Epithelial cell of proximal tubule (primary cell): ENCODE results near the gene KIAA1217. TPM values are rescaled to one million over a fixed set of nuclear protein-coding genes. Genes with fewer than 3 reads are reported as not detected.
A peak's percentile ranks its signal among the peaks of the same experiment; 100 is the strongest.

ENCODE experiments used
- DNase-seq: peaks from one replicate; pipeline ENCODE4 v3.0.0-alpha.2; 2011; ENCODE audit warnings: low read depth
- H3K4me3 ChIP-seq: 2 replicates; pipeline ENCODE4 v1.5.1; 2011; ENCODE audit warnings: low read depth, mild to moderate bottlenecking, low read length
- total RNA-seq: library from RNA; depleted of rRNA; stranded (reverse); fragments of >200 nt; gene quantifications from 2 replicates; pipeline ENCODE4 v1.2.3, GENCODE V29; 2015
- TF ChIP-seq, protein P1 (sequence below): conservative IDR thresholded peaks from 2 replicates; pipeline ENCODE4 v1.5.1; 2012; ENCODE audit warnings: low read depth, mild to moderate bottlenecking, low read length

KIAA1217 gene
- total RNA-seq, 1 donor from 2014 or later = 20.2 TPM

GRCh38 chr10:24569330-24569796 lies 360.4 kb downstream of the KIAA1217 start:
- no peak overlapping the region for H3K4me3 ChIP-seq
- TF ChIP-seq, protein P1, sequence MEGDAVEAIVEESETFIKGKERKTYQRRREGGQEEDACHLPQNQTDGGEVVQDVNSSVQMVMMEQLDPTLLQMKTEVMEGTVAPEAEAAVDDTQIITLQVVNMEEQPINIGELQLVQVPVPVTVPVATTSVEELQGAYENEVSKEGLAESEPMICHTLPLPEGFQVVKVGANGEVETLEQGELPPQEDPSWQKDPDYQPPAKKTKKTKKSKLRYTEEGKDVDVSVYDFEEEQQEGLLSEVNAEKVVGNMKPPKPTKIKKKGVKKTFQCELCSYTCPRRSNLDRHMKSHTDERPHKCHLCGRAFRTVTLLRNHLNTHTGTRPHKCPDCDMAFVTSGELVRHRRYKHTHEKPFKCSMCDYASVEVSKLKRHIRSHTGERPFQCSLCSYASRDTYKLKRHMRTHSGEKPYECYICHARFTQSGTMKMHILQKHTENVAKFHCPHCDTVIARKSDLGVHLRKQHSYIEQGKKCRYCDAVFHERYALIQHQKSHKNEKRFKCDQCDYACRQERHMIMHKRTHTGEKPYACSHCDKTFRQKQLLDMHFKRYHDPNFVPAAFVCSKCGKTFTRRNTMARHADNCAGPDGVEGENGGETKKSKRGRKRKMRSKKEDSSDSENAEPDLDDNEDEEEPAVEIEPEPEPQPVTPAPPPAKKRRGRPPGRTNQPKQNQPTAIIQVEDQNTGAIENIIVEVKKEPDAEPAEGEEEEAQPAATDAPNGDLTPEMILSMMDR = no peak
- no peak for DNase-seq

DNA sequence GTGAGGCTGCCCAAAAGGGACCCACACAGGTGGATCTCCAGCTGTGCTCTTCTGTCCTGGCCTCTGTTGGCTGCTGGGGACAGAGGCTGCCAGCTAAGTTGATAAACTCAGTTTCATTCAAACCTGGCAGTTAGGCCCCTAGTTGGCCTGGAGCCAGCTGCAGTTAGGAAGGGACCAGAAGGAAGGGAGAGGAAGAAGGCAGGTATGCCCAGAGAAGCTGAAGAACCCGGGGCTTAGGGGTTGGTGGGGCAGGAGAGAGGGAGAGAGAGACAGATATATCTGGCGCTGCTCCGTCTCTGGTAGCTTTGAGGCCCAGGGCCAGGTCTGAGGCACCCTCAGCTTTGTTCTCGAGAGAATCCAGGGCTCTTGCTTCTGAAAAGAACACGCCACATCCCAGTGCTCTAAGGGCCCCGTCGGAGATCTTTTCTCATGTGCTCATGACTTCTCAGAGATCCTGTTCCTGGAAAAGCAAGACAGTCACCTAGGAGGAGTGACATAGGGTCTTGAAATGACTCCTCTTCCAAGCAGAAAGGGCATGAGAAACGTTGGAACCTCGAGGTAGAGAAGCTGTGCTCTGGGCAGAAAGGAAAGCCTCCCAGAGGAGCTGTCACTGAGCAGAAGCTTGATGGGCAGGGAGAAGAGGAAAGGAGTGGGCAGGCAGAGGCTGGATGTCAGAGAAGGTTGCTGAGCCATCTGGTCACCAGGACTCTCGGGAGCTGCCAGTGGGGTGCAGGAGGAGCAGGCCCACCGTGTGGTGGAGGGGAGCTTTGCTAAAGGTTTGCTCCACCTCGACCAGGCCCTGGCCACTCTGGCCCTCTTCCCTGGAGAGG lies 361.1 kb downstream of the KIAA1217 start:
- no peak for DNase-seq
- TF ChIP-seq, protein P1 = no peak
- no peak overlapping the region for H3K4me3 ChIP-seq

DNA sequence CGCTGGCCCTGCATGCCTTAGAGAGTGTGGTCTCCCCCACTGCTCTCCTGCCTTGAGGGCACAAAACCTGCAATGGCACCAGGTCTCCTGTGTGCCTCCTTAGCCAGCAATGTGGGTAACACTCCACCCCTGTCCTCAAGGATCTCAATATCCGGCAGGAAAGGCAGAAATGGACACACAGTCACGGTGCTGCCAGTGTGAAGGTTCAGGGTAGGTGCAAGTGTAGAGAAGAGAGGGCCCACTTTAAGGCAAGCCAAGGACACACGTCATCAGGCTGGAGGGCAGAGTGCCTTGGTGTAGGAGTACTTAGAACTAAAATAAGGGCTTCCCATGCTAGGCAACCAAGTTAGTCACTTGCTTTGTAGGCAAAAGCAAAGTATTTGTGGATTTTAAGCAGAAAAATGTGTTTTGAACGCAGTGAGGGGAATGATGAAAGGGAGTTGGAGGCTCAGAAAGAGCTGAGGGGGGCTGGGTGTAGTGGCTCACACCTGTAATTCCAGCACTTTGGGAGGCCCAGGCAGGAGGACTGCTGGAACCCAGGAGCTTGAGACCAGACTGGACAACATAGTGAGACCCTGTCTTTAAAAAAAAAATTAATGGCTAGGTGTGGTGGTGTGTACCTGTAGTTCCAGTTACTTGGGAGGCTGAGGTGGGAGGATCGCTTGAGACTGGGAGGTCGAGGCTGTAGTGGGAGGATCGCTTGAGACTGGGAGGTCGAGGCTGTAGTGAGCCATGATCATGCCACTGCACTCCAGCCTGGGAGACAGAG lies 361.9 kb downstream of the KIAA1217 start:
- H3K4me3 ChIP-seq = no peak overlapping the region
- DNase-seq = no peak
- TF ChIP-seq, protein P1 = no peak

DNA sequence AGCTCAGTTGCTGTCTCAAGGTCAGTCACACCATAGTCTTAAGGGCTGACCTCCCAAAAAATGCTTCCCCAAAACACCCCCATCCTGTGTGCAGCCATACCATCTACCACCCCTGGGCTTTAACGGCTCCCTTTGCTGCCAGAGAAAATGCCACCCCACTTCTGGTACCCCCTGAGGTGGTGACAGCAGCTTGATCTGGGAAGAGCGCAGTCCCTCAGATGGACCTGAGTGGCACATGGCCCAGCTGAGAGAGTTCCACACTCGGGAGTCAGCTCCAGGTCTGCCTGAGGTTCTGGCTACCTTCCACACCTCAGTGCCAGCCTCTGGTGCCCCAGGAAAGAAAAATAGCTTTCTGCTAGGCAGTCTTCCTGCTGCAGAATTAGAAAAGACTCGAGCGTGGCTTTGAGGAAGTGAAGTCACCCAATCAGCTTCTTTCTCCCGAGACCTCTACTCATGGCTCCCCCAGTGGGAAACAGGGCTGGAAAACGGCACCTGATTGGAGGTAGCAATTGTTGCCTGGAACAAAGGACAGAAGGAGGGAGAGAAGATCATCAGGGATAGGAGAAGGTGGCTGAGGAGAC lies 363.0 kb downstream of the KIAA1217 start:
- no peak for DNase-seq
- TF ChIP-seq, protein P1 = no peak
- no peak overlapping the region for H3K4me3 ChIP-seq

DNA sequence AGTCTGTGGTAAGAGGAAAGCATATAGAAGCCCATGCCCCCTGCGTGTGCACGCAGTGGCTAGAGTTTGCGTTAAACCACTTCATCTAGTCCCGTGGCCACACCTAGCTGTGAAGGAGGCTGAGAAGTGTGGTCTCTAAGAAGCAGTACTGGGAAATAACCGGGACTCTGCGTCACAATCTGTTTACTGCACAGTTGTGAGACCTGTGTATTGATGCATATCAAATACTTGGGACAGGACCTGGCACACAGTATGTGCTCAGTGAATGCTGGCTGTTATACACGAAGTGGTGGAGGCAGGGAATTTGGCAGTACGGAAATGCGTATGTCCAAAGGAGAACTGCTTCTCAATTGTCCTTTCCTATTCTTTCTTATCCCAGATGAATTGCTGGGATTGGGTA lies 365.2 kb downstream of the KIAA1217 start:
- H3K4me3 ChIP-seq = no peak overlapping the region
- peak; percentile 7 for DNase-seq
- TF ChIP-seq, protein P1 = no peak

GRCh38 chr10:24574578-24575155 lies 365.7 kb downstream of the KIAA1217 start:
- DNase-seq = no peak
- H3K4me3 ChIP-seq = no peak overlapping the region
- TF ChIP-seq, protein P1 = peak; percentile 3
